Measurements from ENCODE around the gene DOK5. TPM values are rescaled to one million over a fixed set of nuclear protein-coding genes. Genes with fewer than 3 reads are reported as not detected.

Gene DOK5
- total and polyA plus RNA-seq, 2 donors (not counting 3 experiments of a cell fraction or from before 2014, with no cell fraction given) = 3.5 to 14.2 TPM

DNA sequence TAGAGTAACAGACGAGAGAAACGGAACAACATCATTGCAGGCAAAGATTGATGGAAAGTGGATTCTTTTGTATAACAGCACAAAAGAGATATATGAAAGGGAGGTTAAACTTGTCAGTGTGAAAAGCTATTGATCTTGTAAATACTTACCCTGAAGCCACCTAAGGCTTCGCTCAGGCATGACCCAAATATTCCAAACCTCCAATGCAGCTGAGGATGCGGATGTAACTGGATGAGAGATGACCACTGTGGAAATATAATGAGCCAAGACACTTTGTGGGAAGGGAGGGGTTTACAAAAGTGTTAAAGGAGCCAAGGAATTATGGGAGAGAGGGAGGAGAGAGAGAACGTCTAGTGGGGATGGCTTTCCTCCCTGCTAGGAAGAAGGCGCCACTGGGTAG is 112.0 kb downstream of the DOK5 start:
- H3K9ac ChIP-seq (replicated peaks; ENCODE audit: extremely low read depth, insufficient read depth, low read length) = no peak overlapping the region
- H3K27me3 ChIP-seq (ENCODE audit: control insufficient read depth in 2 of 2, insufficient read depth in 2 of 2, low read length in 2 of 2) = no peaks in the 10 kb centered on the region
- dilution Hi-C loops (cut with MboI; ENCODE audit: extremely low pct_ligation_motif_present, low sequenced_read_pairs) = no loop called here
- no peaks in the 10 kb centered on the region for H3K36me3 ChIP-seq (ENCODE audit: control insufficient read depth in 2 of 2, extremely low read depth in 1 of 2, insufficient read depth in 2 of 2, low read length in 2 of 2)
- H2AFZ ChIP-seq (ENCODE audit: low read depth, low read length) = no peak overlapping the region
- H3K4me3 ChIP-seq (replicated peaks in 1 of 3; ENCODE audit: insufficient read depth in 1 of 3, low read depth in 1 of 3, low read length in 3 of 3) = no peak overlapping the region
- H3K9me3 ChIP-seq (replicated peaks; ENCODE audit: control insufficient read depth, insufficient read depth, low read length) = no peaks in the 10 kb centered on the region
- no peaks in the 10 kb centered on the region for H3K9me1 ChIP-seq (replicated peaks; ENCODE audit: control insufficient read depth, extremely low read depth, insufficient read depth, low read length)
- intact Hi-C loops (cut with micrococcal nuclease) = no loop called here
- TF ChIP-seq GATA2 (IDR thresholded peaks at IDR 0.05; ENCODE audit: insufficient read depth, insufficient read length, low read depth, low read length) (no peak), MYC (IDR thresholded peaks at IDR 0.05; ENCODE audit: low read depth, low read length) (no peak)
- H4K20me1 ChIP-seq (replicated peaks; ENCODE audit: control insufficient read depth, extremely low read depth, insufficient read depth, low read length) = no peaks in the 10 kb centered on the region
- peaks cover 7% of the 10 kb centered on the region for H3K4me1 ChIP-seq (ENCODE audit: control insufficient read depth, extremely low read depth, insufficient read depth, low read length)
- ChIA-PET POLR2A (no interaction called here), CTCF (no interaction called here)
- H3K27ac ChIP-seq (ENCODE audit: insufficient read depth, low read depth, low read length) = no peak overlapping the region
- H3K79me2 ChIP-seq (ENCODE audit: control insufficient read depth, insufficient read depth, low read length) = no peaks in the 10 kb centered on the region
- DNase-seq (ENCODE audit: low read depth, low spot score) (no peak), FAIRE-seq (no peak)
- no TSS peak for BruUV-seq (replicated peaks)
- no peak overlapping the region for H3K4me2 ChIP-seq (ENCODE audit: insufficient read depth, low read length)

DNA sequence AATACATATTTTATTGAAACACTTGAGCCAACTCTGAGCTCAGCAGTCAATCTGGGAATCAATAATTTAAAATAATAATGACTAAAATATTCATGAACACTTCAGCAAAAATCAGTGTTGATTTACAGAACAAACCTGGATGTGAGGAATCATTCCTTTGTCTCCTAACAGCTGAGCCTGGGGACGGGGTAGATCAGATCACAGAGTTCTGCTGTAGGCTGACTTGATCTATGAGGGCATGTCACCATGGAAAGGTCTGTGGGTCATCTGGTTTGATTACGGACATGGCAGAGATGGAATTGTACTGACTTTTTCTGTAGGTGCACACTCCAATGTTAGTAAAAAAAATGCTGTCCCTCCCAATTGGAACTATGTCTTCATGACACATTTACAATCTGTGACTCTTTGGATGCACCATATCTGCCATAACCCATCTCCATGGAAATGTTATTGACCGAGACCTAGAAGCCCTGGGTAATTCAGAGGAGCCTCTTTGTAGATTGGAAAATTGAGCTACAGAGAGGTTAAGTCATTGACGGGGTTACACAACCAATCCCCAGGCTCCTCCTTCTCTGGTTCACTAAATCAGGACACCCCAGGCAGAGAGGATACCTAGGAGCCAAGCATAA is 114.1 kb downstream of the DOK5 start:
- POLR2A ChIA-PET = no interaction called here
- Histone ChIP-seq H3K27ac (ENCODE audit: insufficient read depth, low read depth, low read length) (no peak overlapping the region), H3K4me3 (replicated peaks in 1 of 3; ENCODE audit: insufficient read depth in 1 of 3, low read depth in 1 of 3, low read length in 3 of 3) (no peak overlapping the region), H3K36me3 (ENCODE audit: control insufficient read depth in 2 of 2, extremely low read depth in 1 of 2, insufficient read depth in 2 of 2, low read length in 2 of 2) (no peaks in the 10 kb centered on the region), H4K20me1 (replicated peaks; ENCODE audit: control insufficient read depth, extremely low read depth, insufficient read depth, low read length) (no peaks in the 10 kb centered on the region), H3K9ac (replicated peaks; ENCODE audit: extremely low read depth, insufficient read depth, low read length) (no peak overlapping the region), H3K4me2 (ENCODE audit: insufficient read depth, low read length) (no peak overlapping the region), H3K4me1 (ENCODE audit: control insufficient read depth, extremely low read depth, insufficient read depth, low read length) (peaks cover 7% of the 10 kb centered on the region), H3K9me3 (replicated peaks; ENCODE audit: control insufficient read depth, insufficient read depth, low read length) (no peaks in the 10 kb centered on the region), H3K9me1 (replicated peaks; ENCODE audit: control insufficient read depth, extremely low read depth, insufficient read depth, low read length) (no peaks in the 10 kb centered on the region), H3K79me2 (ENCODE audit: control insufficient read depth, insufficient read depth, low read length) (no peaks in the 10 kb centered on the region), H3K27me3 (ENCODE audit: control insufficient read depth in 2 of 2, insufficient read depth in 2 of 2, low read length in 2 of 2) (no peaks in the 10 kb centered on the region), H2AFZ (ENCODE audit: low read depth, low read length) (no peak overlapping the region)
- CTCF ChIA-PET = no interaction called here
- intact Hi-C loops (cut with micrococcal nuclease) = no loop called here
- dilution Hi-C loops (cut with MboI; ENCODE audit: extremely low pct_ligation_motif_present, low sequenced_read_pairs) = no loop called here
- DNase-seq (ENCODE audit: low read depth, low spot score) (no peak), FAIRE-seq (no peak)
- TF ChIP-seq JUN (IDR thresholded peaks at IDR 0.05; ENCODE audit: borderline replicate concordance, insufficient read depth, insufficient read length, low read depth) (no peak), GATA2 (IDR thresholded peaks at IDR 0.05; ENCODE audit: insufficient read depth, insufficient read length, low read depth, low read length) (no peak)
- BruUV-seq (replicated peaks) = no TSS peak
